Caco-2 (cell line): ENCODE data around the gene OR2T33. TPM values are rescaled to one million over a fixed set of nuclear protein-coding genes. Genes with fewer than 3 reads are reported as not detected.
"Not testable (repeated sequence)": the region's sequence is repeated elsewhere in the genome, so short reads cannot be mapped to it uniquely, and the experiment has no call there.

Experiments used
- BruUV-seq: library from RNA; stranded (reverse); fragments of 400-500 nt; replicated peaks from 2 replicates; lab custom pipeline; 2021; lab: Mats Ljungman, UMichigan
- CTCF ChIA-PET: fragments of 300-600 bp; sonication (Branson Sonifier 250); formaldehyde crosslinking; loops from one replicate; lab custom pipeline; 2022; ENCODE audit warnings: antibody characterized with exemption; lab: Charles Lee
- POLR2A ChIA-PET: fragments of 300-600 bp; sonication (Branson Sonifier 250); formaldehyde crosslinking; loops from one replicate; lab custom pipeline; 2022; ENCODE audit warnings: antibody characterized with exemption; lab: Charles Lee
- DNase-seq, 2 experiments: peaks; one replicate each; pipeline versions ENCODE4 v3.0.0 to v3.0.0-alpha.2; 2020 to 2022
- H3K27me3 ChIP-seq: replicated peaks from 2 replicates; pipeline ENCODE4 v1.6.0; 2011; ENCODE audit warnings: low read length; ENCODE audit not compliant: control insufficient read depth, insufficient read depth
- H3K36me3 ChIP-seq: 2 replicates; pipeline ENCODE4 v1.5.1; 2011; ENCODE audit warnings: low read length; ENCODE audit not compliant: control insufficient read depth, insufficient read depth
- H3K4me1 ChIP-seq: fragments of 250-450 bp; sonication (Bioruptor Pico); 2 replicates; pipeline ENCODE4 v1.5.1; 2020; ENCODE audit warnings: mild to moderate bottlenecking
- H3K4me3 ChIP-seq: 2 replicates; pipeline ENCODE4 v1.5.1; 2011; ENCODE audit warnings: low read depth, mild to moderate bottlenecking, control low read depth, low read length
- H3K9me3 ChIP-seq: fragments of 250-450 bp; sonication (Bioruptor Pico); 2 replicates; pipeline ENCODE4 v1.5.1; 2020; ENCODE audit warnings: mild to moderate bottlenecking, moderate library complexity
- H3K27ac Mint-ChIP-seq: one replicate; pipeline ENCODE4 v1.8.0; 2022; ENCODE audit warnings: mixed read lengths; ENCODE audit not compliant: unreplicated experiment
- H3K27me3 Mint-ChIP-seq: one replicate; pipeline ENCODE4 v1.8.0; 2022; ENCODE audit warnings: mixed read lengths; ENCODE audit not compliant: insufficient read depth, unreplicated experiment
- H3K36me3 Mint-ChIP-seq: one replicate; pipeline ENCODE4 v1.8.0; 2022; ENCODE audit warnings: mild to moderate bottlenecking, mixed read lengths; ENCODE audit not compliant: insufficient read depth, unreplicated experiment
- H3K4me1 Mint-ChIP-seq: one replicate; pipeline ENCODE4 v1.8.0; 2022; ENCODE audit warnings: low read depth, mixed read lengths; ENCODE audit not compliant: unreplicated experiment
- H3K4me3 Mint-ChIP-seq: one replicate; pipeline ENCODE4 v1.8.0; 2022; ENCODE audit warnings: mild to moderate bottlenecking, moderate library complexity, mixed read lengths; ENCODE audit not compliant: unreplicated experiment
- H3K9me3 Mint-ChIP-seq: one replicate; pipeline ENCODE4 v1.8.0; 2022; ENCODE audit warnings: mixed read lengths; ENCODE audit not compliant: unreplicated experiment
- CTCF ChIP-seq, 2 experiments: fragments of 200-600 bp in 1 of 2; IDR thresholded peaks; 1 replicate in 1 of 2; 2 replicates in 1 of 2; pipeline versions ENCODE4 v1.5.1 to v1.8.0; 2011 to 2022; ENCODE audit warnings: antibody characterized with exemption in 1 of 2, control low read depth in 1 of 2, inconsistent platforms in 1 of 2, low read depth in 1 of 2, low read length in 1 of 2, mild to moderate bottlenecking in 1 of 2, moderate library complexity in 1 of 2; ENCODE audit not compliant: insufficient read depth in 1 of 2, severe bottlenecking in 1 of 2, unreplicated experiment in 1 of 2
- intact Hi-C: fragments of 100-400 bp; cut with micrococcal nuclease; formaldehyde crosslinking; loops from one replicate; pipeline ENCODE4 v1.10.0; 2022; ENCODE audit not compliant: unreplicated experiment
- total RNA-seq: library from RNA; stranded (reverse); gene quantifications from 2 replicates; pipeline ENCODE4 v1.2.3, GENCODE V29; 2022

Gene OR2T33
- total RNA-seq, 1 experiment from 2014 or later = not detected

DNA sequence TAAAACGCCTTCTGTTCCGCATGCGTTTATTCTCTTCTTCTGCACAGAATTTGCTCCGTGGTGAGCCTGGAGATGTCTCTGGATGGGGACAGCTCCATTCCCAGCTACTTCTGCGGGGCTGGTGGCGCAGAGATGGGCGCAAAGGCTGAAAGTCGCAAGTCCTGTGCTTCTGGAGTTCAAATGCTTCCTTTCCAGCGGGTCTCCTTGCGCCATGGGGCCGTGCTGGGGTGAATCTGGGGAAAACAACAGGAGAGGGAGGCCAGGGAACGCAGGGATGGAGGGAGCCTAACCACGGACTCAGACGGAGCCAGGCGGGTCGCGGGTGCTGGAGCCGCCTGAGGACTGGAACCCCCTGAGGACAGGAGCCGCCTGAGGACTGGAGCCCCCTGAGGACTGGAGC, 28.3 kb upstream of the OR2T33 start:
- Mint-ChIP-seq H3K4me3 (no peak overlapping the region), H3K27me3 (no peaks in the 10 kb centered on the region), H3K9me3 (no peaks in the 10 kb centered on the region), H3K4me1 (no peaks in the 10 kb centered on the region), H3K36me3 (no peaks in the 10 kb centered on the region), H3K27ac (no peak overlapping the region)
- BruUV-seq = no TSS peak
- TF ChIP-seq CTCF (IDR thresholded peaks at IDR 0.05; ENCODE audit: insufficient read depth in 1 of 2, low read depth in 1 of 2, low read length in 1 of 2, severe bottlenecking in 1 of 2, unreplicated experiment in 1 of 2) = no peak
- Histone ChIP-seq H3K9me3 (no peaks in the 10 kb centered on the region), H3K27me3 (no peaks in the 10 kb centered on the region), H3K36me3 (no peaks in the 10 kb centered on the region), H3K4me3 (no peak overlapping the region), H3K4me1 (no peaks in the 10 kb centered on the region)
- DNase-seq = no peak
- intact Hi-C loops = no loop called here
- POLR2A ChIA-PET = no interaction called here
- CTCF ChIA-PET = no interaction called here

- BruUV-seq, H3K36me3 ChIP-seq, H3K9me3 Mint-ChIP-seq, intact Hi-C loops, H3K9me3 ChIP-seq, DNase-seq, POLR2A ChIA-PET, H3K27me3 ChIP-seq, H3K4me3 ChIP-seq, H3K27me3 Mint-ChIP-seq, H3K4me1 ChIP-seq, H3K4me3 Mint-ChIP-seq, H3K27ac Mint-ChIP-seq, CTCF ChIA-PET, H3K36me3 Mint-ChIP-seq, H3K4me1 Mint-ChIP-seq: not testable (repeated sequence)
Observed at GRCh38 chr1:248305672-248306071, 27.9 kb upstream of the OR2T33 start.

- Mint-ChIP-seq H3K4me3 (no peak within 1 kb of the TSS), H3K9me3 (no peaks in the 10 kb centered on the region)
Observed at GRCh38 chr1:248303324-248303723, 25.5 kb upstream of the OR2T33 start, which contains the start of gene OR2T12. Gene OR2T12 (minus strand): TSS chr1:248303424. CDS start chr1:248295578, 7,846 bp downstream.

More at GRCh38 chr1:248303324-248303723, 25.5 kb upstream of the OR2T33 start, which contains the start of gene OR2T12:
- no peak for DNase-seq
- Mint-ChIP-seq H3K27me3 (no peaks in the 10 kb centered on the region), H3K4me1 (no peaks in the 10 kb centered on the region), H3K36me3 (no peaks in the 10 kb centered on the region), H3K27ac (no peak within 1 kb of the TSS)
- no peak for TF ChIP-seq CTCF (IDR thresholded peaks at IDR 0.05; ENCODE audit: insufficient read depth in 1 of 2, low read depth in 1 of 2, low read length in 1 of 2, severe bottlenecking in 1 of 2, unreplicated experiment in 1 of 2)
- intact Hi-C loops = no loop called here
- no peaks in the 10 kb centered on the region for H3K4me1 ChIP-seq
- no peaks in the 10 kb centered on the region for H3K9me3 ChIP-seq
- POLR2A ChIA-PET = no interaction called here
- no peaks in the 10 kb centered on the region for H3K36me3 ChIP-seq
- no peaks in the 10 kb centered on the region for H3K27me3 ChIP-seq
- no TSS peak for BruUV-seq
- CTCF ChIA-PET = no interaction called here
- no peak within 1 kb of the TSS for H3K4me3 ChIP-seq
